B cell (primary cell): ENCODE data around the gene CPXM1. TPM values are rescaled to one million over a fixed set of nuclear protein-coding genes. Genes with fewer than 3 reads are reported as not detected.

Experiments used
- ATAC-seq: fragments of 200-7000 bp; cut with Tn5 transposase; one replicate; pipeline ENCODE4 v1.10.0; 2021; ENCODE audit warnings: low read depth, mild to moderate bottlenecking, moderate number of reproducible peaks, moderate library complexity
- CTCF ChIA-PET: fragments of 350-600 bp; sonication (Branson Sonifier 250); formaldehyde crosslinking; loops from one replicate; lab custom pipeline; 2021; ENCODE audit warnings: antibody characterized with exemption, inconsistent platforms; lab: Charles Lee
- POLR2A ChIA-PET: fragments of 350-600 bp; sonication (Branson Sonifier 250); formaldehyde crosslinking; loops from one replicate; lab custom pipeline; 2021; ENCODE audit warnings: antibody characterized with exemption; lab: Charles Lee
- DNase-seq: peaks from one replicate; pipeline ENCODE4 v3.0.0; 2013
- H2AFZ ChIP-seq: 2 replicates; pipeline ENCODE4 v1.6.1; 2012; ENCODE audit warnings: mild to moderate bottlenecking, low read depth, low read length; ENCODE audit not compliant: insufficient read depth, poor library complexity, severe bottlenecking
- H3K27ac ChIP-seq, 2 donors: 1 replicate in 1 of 2; 2 replicates in 1 of 2; pipeline ENCODE4 v1.5.1; 2012 to 2013; ENCODE audit warnings: low read length in 2 of 2, mild to moderate bottlenecking in 2 of 2, moderate library complexity in 1 of 2
- H3K27me3 ChIP-seq, 4 experiments: fragments of 200-600 bp in 1 of 4; sonication (generic) in 1 of 4; replicated peaks in 1 of 4; 1 replicate in 2 of 4; 2 replicates in 2 of 4; pipeline versions ENCODE4 v1.6.1 to v1.7.0; 2013 to 2016; ENCODE audit warnings: low read length in 3 of 4, mild to moderate bottlenecking in 2 of 4, mixed read lengths in 1 of 4, moderate library complexity in 1 of 4; ENCODE audit not compliant: insufficient read depth in 4 of 4, control insufficient read depth in 3 of 4; ENCODE audit errors: control extremely low read depth in 1 of 4
- H3K36me3 ChIP-seq, 2 experiments: replicated peaks in 1 of 2; 1 replicate in 1 of 2; 2 replicates in 1 of 2; pipeline versions ENCODE4 v1.6.1 to v1.7.1; 2013; ENCODE audit warnings: low read length in 1 of 2; ENCODE audit not compliant: insufficient read depth in 2 of 2, control insufficient read depth in 1 of 2; ENCODE audit errors: control extremely low read depth in 1 of 2, extremely low read depth in 1 of 2
- H3K4me1 ChIP-seq, 2 donors: fragments of 200-600 bp in 1 of 2; sonication (generic) in 1 of 2; 1 replicate in 1 of 2; 2 replicates in 1 of 2; pipeline versions ENCODE4 v1.5.1 to v1.6.1; 2013 to 2017; ENCODE audit warnings: low read length in 2 of 2; ENCODE audit not compliant: control insufficient read depth in 2 of 2, insufficient read depth in 2 of 2
- H3K4me2 ChIP-seq: replicated peaks from 2 replicates; pipeline ENCODE3; 2012; ENCODE audit warnings: mild to moderate bottlenecking, low read depth, low read length; ENCODE audit not compliant: poor library complexity, severe bottlenecking
- H3K4me3 ChIP-seq, 5 experiments: fragments of 200-600 bp in 1 of 5; sonication (generic) in 1 of 5; 1 replicate in 3 of 5; 2 replicates in 2 of 5; pipeline versions ENCODE4 v1.5.1 to v1.7.0; 2011 to 2016; ENCODE audit warnings: low read length in 4 of 5, mild to moderate bottlenecking in 4 of 5, low read depth in 2 of 5, control low read depth in 1 of 5, moderate library complexity in 1 of 5; ENCODE audit not compliant: insufficient read depth in 1 of 5; ENCODE audit errors: control extremely low read depth in 1 of 5, extremely low read depth in 1 of 5
- H3K79me2 ChIP-seq: fragments of 200-600 bp; sonication (generic); one replicate; pipeline ENCODE4 v1.6.0; 2016; ENCODE audit warnings: low read length; ENCODE audit not compliant: control insufficient read depth, insufficient read depth
- H3K9ac ChIP-seq: fragments of 200-600 bp; sonication (generic); 2 replicates; pipeline ENCODE4 v1.6.1; 2017; ENCODE audit warnings: mild to moderate bottlenecking, low read length, moderate library complexity
- H3K9me3 ChIP-seq, 3 donors: one replicate each; pipeline versions ENCODE4 v1.6.1 to v1.7.1; 2013; ENCODE audit warnings: low read length in 2 of 3; ENCODE audit not compliant: control insufficient read depth in 2 of 3, insufficient read depth in 1 of 3; ENCODE audit errors: control extremely low read depth in 1 of 3
- H4K20me1 ChIP-seq: 2 replicates; pipeline ENCODE4 v1.6.0; 2012; ENCODE audit warnings: mild to moderate bottlenecking, low read length; ENCODE audit not compliant: insufficient read depth, control insufficient read depth, poor library complexity, severe bottlenecking
- H3K27ac Mint-ChIP-seq: one replicate; pipeline ENCODE4 v1.8.0; 2021; ENCODE audit warnings: mixed read lengths
- H3K27me3 Mint-ChIP-seq: one replicate; pipeline ENCODE4 v1.8.0; 2021; ENCODE audit warnings: mixed read lengths
- H3K4me1 Mint-ChIP-seq: one replicate; pipeline ENCODE4 v1.8.0; 2021; ENCODE audit warnings: mixed read lengths
- H3K4me3 Mint-ChIP-seq: one replicate; pipeline ENCODE4 v1.8.0; 2021; ENCODE audit warnings: mixed read lengths
- H3K9me3 Mint-ChIP-seq: one replicate; pipeline ENCODE4 v1.8.0; 2022; ENCODE audit warnings: mixed read lengths; ENCODE audit not compliant: insufficient read depth
- CTCF ChIP-seq: fragments of 200-600 bp; IDR thresholded peaks from one replicate; pipeline ENCODE4 v1.8.0; 2022; ENCODE audit warnings: antibody characterized with exemption, mild to moderate bottlenecking
- EZH2 ChIP-seq: IDR thresholded peaks from 2 replicates; pipeline ENCODE4 v1.6.1; 2012; ENCODE audit warnings: borderline replicate concordance, low read depth, mild to moderate bottlenecking, moderate library complexity, low read length; ENCODE audit not compliant: insufficient read depth, poor library complexity, severe bottlenecking
- WGBS: methylation state at CpG from one replicate; pipeline ENCODE4 v1.1.5; 2013; ENCODE audit warnings: missing lambda C conversion rate; ENCODE audit not compliant: insufficient coverage; 5-methylcytosine and 5-hydroxymethylcytosine counted together
- intact Hi-C: fragments of 100-400 bp; cut with micrococcal nuclease; formaldehyde crosslinking; loops from one replicate; pipeline ENCODE4 v1.10.0; 2022
- polyA plus RNA-seq: library from polyadenylated mRNA; depleted of rRNA; stranded (reverse); fragments of >200 nt; gene quantifications from 2 replicates; pipeline ENCODE4 v1.2.3, GENCODE V29; 2012
- total RNA-seq, 2 donors: library from RNA; stranded (reverse); fragments of 120-200 nt in 1 of 2; gene quantifications; 1 replicate in 1 of 2; 2 replicates in 1 of 2; pipeline versions ENCODE4 v1.2.3 to v1.2.4, GENCODE V29; 2013 to 2022

The CPXM1 gene
- total and polyA plus RNA-seq, 2 donors (not counting 1 experiment from before 2014, with no cell fraction given), result 0.21 to 1.9 TPM

DNA sequence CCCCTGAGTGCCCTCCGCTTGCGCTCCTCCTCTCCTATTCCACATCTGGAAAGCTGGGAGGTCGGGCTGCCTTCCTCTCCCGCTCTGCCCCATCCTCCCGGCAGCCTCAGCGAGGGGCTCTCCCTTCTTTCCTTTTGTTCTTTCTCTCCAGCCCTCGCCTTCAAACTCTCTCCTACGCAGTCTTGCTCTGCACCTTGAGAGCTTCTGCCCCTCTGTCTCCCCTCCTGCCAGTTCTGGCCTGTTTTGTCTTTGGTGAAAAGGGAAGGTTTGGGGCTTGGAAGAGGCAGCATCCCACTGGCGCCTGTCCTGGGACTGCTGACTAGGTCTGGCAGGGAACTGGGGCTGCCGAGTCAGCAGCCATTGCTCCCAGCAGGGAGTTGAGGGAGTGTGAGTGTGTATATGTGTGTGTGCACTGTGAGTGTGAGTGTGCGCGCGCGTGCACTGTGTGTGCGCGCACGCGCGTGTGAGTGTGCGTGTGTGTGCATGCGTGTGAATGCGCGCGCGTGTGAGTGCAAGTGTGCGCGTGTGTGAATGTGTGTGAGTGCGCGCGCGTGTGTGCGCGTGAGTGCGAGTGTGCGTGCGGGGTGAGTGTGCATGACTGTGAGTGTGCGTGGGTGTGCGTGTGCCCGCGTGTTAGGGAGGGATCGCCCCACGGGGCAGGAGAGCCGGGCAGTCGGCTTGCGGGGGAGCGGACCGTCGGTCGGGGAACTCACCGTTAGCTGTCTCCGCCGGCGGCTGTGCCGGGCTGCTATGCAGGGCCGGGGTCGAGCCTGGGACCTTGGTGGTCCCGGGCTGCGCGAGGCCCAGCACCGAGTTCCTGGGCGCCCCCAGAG is 523 bp downstream of the CPXM1 start:
- Histone ChIP-seq H3K4me2 (peak overlapping the region; percentile 75), H3K4me3 (peak overlapping the region; percentile 13 to 47 (median 29)), H3K9me3 (peaks cover 0 to 15% (median 0%) of the 10 kb centered on the region in 3 donors), H3K4me1 (peaks cover 22 to 26% of the 10 kb centered on the region in 2 donors), H3K27ac (no peak overlapping the region), H3K36me3 (no peaks in the 10 kb centered on the region), H3K79me2 (no peaks in the 10 kb centered on the region), H3K27me3 (peaks cover 0 to 50% (median 12%) of the 10 kb centered on the region in 4 experiments), H3K9ac (peak overlapping the region; percentile 32), H2AFZ (peak overlapping the region; percentile 76), H4K20me1 (no peaks in the 10 kb centered on the region)
- POLR2A ChIA-PET, result no interaction called here
- CTCF ChIA-PET, result interaction anchor here (0.6 kb wide), 1 partner anchor 263 kb away, joined by 3 read pairs; no protein-coding TSS in a partner anchor
- Mint-ChIP-seq H3K27ac (peak overlapping the region; percentile 16), H3K4me3 (peak overlapping the region; percentile 95), H3K27me3 (peaks cover 57% of the 10 kb centered on the region), H3K4me1 (peaks cover 32% of the 10 kb centered on the region), H3K9me3 (no peaks in the 10 kb centered on the region)
- no peak for DNase-seq
- TF ChIP-seq CTCF, result no peak
- TF ChIP-seq EZH2, result no peak
- peak; percentile 19 for ATAC-seq
- WGBS, result 7% methylated on average over 58 of the region's 61 CpGs
- intact Hi-C loops, result no loop called here

DNA sequence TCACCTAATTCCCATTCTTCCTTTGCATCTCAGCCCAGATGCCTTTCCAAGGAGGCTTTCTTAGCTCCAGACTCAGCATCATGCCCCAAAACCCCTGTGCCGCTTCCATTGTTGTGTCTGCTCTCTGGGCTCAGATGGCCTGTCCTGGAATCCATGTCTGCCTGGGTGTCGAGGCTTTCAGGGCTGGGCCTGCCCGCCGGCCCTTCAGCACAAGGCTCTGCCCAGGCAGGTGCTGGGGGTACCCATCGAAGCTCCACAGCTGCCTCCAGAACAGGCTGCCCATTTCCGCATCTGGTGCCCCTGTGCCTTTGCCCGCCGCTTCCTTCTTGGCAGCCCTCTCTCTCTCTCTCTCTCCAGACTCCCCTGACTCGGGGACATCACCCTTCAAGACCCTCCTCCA is 1.2 kb downstream of the CPXM1 start:
- H3K4me1 Mint-ChIP-seq, result peaks cover 32% of the 10 kb centered on the region
- H3K36me3 ChIP-seq, result no peaks in the 10 kb centered on the region
- intact Hi-C loops, result no loop called here
- H3K4me3 ChIP-seq, result peak overlapping the region in 3 of 5 experiments; percentile 29 to 47 (median 31)
- H3K27me3 Mint-ChIP-seq, result peaks cover 54% of the 10 kb centered on the region
- H3K27ac ChIP-seq, result no peak overlapping the region
- peaks cover 0 to 15% (median 0%) of the 10 kb centered on the region in 3 donors for H3K9me3 ChIP-seq
- POLR2A ChIA-PET, result no interaction called here
- H3K4me1 ChIP-seq, result peaks cover 22 to 26% of the 10 kb centered on the region in 2 donors
- H3K9me3 Mint-ChIP-seq, result no peaks in the 10 kb centered on the region
- no peak overlapping the region for H3K27ac Mint-ChIP-seq
- no peak for TF ChIP-seq CTCF
- no peak for TF ChIP-seq EZH2
- CTCF ChIA-PET, result no interaction called here
- H3K79me2 ChIP-seq, result no peaks in the 10 kb centered on the region
- H3K4me2 ChIP-seq, result peak overlapping the region; percentile 75
- 47% methylated on average over 8 of the region's 9 CpGs for WGBS
- peak overlapping the region; percentile 95 for H3K4me3 Mint-ChIP-seq
- peak overlapping the region; percentile 76 for H2AFZ ChIP-seq
- H3K9ac ChIP-seq, result no peak overlapping the region
- DNase-seq (no peak), ATAC-seq (no peak)
- H3K27me3 ChIP-seq, result peaks cover 0 to 48% (median 12%) of the 10 kb centered on the region in 4 experiments
- H4K20me1 ChIP-seq, result no peaks in the 10 kb centered on the region
